Stimulated activated CD4-positive, alpha-beta T cell treated with anti-CD3 and anti-CD28 coated beads, TNF-alpha, amount 100 ng/mL, for 4 hours (primary cell): ENCODE results near the gene FIS1.
A peak's percentile ranks its signal among the peaks of the same experiment; 100 is the strongest.
"Not testable (repeated sequence)": the region's sequence is repeated elsewhere in the genome, so short reads cannot be mapped to it uniquely, and the experiment has no call there.

Source experiments
- DNase-seq, 3 experiments: peaks; one replicate each; pipeline ENCODE4 v3.0.0-alpha.2; 2020; ENCODE audit warnings: low read depth in 3 of 3

Gene FIS1

GRCh38 chr7:101258243-101258731 lies 13.4 kb upstream of the FIS1 start:
- no peak for DNase-seq

GRCh38 chr7:101255796-101256195 lies 10.9 kb upstream of the FIS1 start:
- no peak for DNase-seq

DNA sequence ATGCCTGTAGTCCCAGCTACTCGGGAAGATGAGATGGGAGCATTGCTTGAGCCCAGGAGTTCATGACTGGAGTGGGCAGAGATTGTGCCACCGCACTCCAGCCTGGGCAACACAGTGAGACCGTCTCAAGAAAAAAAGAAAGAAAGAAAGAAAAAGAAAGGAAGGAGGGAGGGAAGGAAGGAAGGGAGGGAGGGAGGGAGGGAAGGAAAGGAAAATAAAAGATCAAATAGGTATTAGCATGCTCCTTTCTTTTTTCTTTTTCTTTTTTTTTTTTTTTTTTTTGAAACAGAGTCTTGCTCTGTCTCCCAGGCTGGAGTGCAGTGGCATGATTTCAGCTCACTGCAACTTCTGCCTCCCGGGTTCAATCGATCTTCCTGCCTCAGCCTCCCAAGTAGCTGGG lies 8.3 kb upstream of the FIS1 start:
- DNase-seq: not testable (repeated sequence)

- peak; percentile 97 to 99 (median 98) for DNase-seq
These were observed 7.2 kb upstream of the FIS1 start for GRCh38 chr7:101251871-101252659.

DNA sequence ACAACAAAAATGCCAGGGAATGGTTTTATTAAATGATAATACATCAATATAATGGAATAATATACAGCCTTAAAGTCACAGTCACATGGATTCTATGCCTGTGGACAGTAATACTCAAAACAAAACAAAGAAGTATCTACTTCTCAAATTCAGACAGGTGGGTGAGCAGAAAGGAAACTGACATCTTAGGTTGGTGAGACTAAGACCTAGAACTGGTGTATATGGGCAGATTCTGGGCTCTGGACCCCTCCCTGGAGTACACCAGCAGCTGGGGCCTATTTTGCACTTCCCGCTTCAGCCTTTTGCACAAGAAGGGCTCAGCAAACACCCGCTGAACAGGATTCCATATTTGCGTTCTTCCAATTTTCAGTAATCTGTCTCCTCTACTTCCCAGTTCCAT lies 5.4 kb upstream of the FIS1 start:
- DNase-seq: no peak

DNA sequence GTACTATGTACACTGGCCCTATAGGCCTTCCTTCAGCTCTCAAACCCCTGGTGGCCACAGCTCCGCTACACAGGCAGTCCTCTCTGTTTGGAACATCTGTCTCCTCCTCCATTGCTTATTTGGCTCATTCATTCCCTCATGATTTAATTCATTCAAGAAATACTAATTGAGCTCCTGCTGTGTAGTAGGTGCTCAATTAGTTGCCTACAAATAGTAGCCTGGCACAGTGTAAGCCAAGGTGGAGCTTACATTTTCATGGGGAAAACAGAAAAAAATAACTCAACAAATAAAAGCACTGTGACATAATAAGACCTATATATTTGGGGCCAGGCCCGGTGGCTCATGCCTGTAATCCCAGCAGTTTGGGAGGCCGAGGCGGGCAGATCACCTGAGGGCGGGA lies 3.4 kb upstream of the FIS1 start:
- DNase-seq: no peak

DNA sequence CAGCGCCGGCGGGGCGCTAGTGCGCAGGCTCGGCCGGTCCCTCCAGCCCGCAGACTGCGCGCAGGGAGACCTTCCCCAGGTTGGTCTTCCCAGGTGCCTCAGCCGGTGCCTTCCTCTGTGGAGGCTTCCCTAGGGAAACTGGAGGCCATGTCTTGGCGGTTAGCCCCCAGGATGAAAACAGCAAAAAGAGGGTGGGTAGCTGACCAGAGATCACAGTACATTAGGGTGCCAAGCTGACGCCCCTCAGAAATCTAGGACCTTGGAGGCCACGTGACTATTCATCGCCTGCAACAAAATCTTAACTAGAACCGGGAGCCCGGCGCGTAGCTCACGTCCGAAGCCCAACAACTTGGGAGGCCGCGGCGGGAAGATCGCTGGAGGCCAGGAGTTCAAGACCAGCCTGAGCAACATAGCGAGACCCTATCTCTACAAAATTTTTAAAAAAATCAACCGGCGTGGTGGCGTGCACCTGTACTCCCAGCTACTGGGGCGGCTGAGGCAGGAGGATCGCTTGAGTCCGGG lies 327 bp upstream of the FIS1 start:
- DNase-seq: no peak

- DNase-seq: no peak
These were observed 1.1 kb downstream of the FIS1 start for GRCh38 chr7:101243646-101244374.

DNA sequence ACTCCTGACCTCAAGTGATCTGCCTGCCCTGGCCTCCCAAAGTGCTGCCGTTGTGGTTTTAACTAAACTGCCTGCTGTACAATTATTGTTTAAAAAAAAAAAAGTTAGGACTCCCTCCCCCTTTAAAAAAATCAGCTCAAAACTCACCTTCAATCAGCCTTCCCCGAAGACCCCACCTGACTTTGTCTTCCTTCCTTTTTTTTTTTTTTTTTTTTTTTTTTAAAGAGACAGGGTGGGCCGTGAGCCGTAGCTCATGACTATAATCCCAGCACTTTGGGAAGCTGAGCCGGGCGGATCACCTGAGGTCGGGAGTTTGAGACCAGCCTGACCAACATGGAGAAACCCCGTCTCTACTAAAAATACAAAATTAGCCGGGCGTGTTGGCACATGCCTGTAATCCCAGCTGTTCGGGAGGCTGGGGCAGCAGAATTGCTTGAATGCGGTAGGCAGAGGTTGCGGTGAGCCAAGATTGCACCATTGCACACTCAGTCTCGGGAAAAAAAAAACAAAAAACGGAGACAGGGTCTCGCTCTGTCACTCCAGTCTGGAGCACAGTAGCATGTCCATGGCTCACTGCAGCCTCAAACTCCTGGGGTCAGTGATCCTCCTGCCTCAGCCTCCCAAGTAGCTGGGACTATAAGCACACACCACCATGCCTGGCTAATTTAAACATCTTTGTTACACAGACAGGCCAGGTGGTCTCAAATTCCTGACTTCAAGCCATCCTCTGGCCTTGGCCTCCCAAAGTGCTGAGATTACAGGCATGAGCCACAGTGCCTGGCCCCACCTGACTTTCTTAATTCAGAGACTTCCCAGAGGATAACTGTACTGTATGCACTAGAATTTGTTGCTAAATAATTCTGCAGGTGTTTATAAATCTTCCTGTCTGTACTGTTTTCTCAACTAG lies 3.2 kb downstream of the FIS1 start:
- DNase-seq: no peak

GRCh38 chr7:101241015-101241363 lies 3.9 kb downstream of the FIS1 start:
- no peak for DNase-seq

GRCh38 chr7:101240226-101241014 lies 4.5 kb downstream of the FIS1 start:
- DNase-seq: no peak

DNA sequence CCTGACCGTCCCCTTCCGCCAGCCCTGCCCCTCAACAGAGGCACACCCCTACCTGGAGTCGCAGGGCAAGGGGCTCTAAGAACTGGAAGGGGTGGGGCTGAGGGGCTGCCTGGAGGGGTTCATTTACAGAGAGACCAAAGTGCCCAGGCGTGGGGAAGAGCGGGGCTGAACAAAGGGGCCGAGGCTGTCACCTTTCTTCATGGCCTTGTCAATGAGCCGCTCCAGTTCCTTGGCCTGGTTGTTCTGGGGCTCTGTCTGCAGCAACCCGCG lies 5.0 kb downstream of the FIS1 start:
- DNase-seq: no peak

GRCh38 chr7:101239191-101239950 lies 5.5 kb downstream of the FIS1 start:
- no peak for DNase-seq

DNA sequence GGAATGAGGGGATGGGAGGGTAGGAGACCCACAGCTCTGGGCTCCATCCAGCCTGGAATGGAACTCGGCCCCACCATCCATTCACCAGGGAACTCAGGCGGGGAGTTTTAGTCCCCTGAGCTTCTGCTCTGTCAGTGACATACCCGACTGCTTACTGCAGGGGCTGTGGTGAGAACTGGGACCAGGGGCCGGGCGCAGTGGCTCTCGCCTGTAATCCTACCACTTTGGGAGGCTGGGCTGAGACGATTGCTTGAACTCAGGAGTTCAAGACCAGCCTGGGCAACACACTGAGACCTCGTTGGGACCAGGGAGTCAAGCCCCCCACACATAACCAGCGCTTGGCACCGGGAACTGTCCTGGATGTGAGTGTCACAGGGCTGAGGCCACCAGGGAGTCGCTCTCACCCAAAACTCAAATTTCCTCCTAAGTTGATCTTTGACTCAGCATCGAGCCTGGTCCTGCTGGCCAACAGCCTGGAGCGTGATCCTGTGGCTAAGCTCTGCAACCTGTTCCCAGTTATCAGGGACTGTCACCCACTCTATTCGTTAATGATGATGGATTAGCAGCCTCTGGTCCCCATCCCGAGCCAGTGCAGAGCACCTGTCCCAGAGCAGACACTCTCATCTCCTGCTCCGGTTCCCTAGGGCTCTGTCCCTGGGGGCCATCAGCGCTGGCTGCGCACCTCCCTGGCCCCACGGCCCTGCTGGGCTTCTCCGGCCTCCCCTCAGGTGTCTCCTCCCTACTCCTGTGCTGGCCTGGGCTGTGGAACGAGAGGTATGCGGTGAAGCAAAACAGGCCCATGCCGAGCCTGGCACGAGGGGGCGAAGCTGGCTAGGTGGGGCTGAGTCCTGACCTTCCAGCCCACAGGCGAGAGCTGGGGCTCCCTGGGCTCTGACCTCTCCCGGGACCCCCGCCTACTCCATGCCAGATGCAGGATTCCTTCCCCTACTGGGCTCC lies 6.4 kb downstream of the FIS1 start:
- no peak for DNase-seq

DNA sequence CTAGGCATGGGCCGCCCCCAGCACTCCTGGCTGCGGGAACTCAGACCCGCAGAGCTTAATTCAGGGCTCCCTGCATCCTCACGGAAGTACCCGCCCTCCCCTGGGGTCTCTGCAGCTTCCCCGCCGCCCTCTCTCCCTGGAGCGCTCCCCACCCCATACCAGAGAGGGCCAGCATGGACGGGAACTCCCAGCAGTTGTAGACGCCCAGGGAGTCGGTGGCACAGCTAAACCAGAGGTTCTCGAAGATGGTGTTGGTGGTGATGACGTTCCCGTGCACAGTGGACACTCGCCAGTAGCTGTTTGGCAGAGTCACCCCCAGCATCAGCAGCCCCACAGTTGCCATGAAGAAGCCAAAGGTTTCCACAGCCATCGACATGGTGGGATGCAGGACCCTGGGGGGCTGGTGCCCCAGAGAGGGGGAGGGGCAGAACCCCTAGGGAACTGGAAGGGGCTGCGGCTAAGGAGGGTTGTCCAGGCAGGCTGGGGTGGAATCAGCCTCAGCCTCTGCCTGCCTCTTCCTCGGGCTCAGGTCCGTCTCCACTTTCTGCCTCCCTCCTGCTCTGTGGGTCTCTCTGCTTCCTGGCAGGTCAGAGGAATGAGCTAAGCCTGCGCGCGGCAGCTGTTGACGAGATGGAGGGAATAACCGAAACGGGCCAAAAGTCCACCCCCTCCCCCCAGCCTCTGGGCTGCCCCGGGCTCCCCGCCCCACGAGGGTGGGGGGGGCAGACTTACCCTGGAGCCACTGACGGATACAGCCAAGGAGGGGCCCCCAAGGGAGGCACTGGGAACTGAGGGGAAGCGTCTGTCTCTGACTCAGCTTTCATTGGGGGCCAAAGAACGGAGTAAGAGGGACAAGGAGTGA lies 7.4 kb downstream of the FIS1 start, which contains the start of gene CLDN15:
TSS of gene CLDN15 (minus strand) at position 597 of the 862 bp plus-strand sequence. CDS start at position 376, 221 bp downstream.
- no peak for DNase-seq

GRCh38 chr7:101236292-101236835 lies 8.5 kb downstream of the FIS1 start:
- no peak for DNase-seq

DNA sequence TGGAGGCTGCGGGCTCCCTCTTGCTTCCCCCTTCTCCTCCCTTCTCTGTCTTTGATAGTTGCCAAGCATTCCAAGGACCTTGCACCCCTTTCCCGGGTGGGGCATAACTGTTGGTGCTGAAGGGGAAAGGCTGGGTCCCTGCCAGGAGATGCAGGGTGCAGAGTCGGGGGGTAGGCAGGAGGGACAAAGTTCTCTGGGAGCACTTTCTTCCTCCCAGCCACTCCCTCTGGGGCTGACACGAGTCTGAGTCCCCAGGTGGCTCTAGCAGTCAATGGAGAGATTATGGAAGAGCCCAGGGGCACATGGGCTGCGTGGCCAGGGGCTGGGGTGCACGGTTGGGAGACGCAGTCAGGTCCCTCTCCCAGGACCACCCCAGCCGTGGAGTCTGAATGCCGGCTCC lies 9.4 kb downstream of the FIS1 start:
- no peak for DNase-seq

GRCh38 chr7:101235050-101235449 lies 9.8 kb downstream of the FIS1 start:
- DNase-seq: no peak
